OCI-LY1 (cell line): ENCODE results near the gene ATF6.

ENCODE experiments used
- H2AFZ ChIP-seq: fragments of 200-600 bp; sonication (generic), shearing (Covaris generic); 2 replicates; pipeline ENCODE4 v1.6.0; 2014; ENCODE audit warnings: antibody characterized with exemption, mild to moderate bottlenecking, low read length
- H3F3A ChIP-seq: fragments of 200-600 bp; sonication (generic), shearing (Covaris generic); 2 replicates; pipeline ENCODE4 v1.6.0; 2014; ENCODE audit warnings: mild to moderate bottlenecking, antibody characterized with exemption, low read length, moderate library complexity; ENCODE audit not compliant: insufficient read depth
- H3K27ac ChIP-seq: fragments of 200-600 bp; sonication (generic); 2 replicates; pipeline ENCODE4 v1.5.1; 2014; ENCODE audit warnings: low read length, mixed run types, mild to moderate bottlenecking, low read depth; ENCODE audit not compliant: poor library complexity, severe bottlenecking
- H3K27me3 ChIP-seq: fragments of 200-600 bp; sonication (generic); 2 replicates; pipeline ENCODE4 v1.6.0; 2014; ENCODE audit warnings: antibody characterized with exemption, mild to moderate bottlenecking, low read length, moderate library complexity; ENCODE audit not compliant: insufficient read depth
- H3K36me3 ChIP-seq: fragments of 200-600 bp; sonication (generic); 2 replicates; pipeline ENCODE4 v1.6.1; 2014; ENCODE audit warnings: mild to moderate bottlenecking, antibody characterized with exemption, low read length, moderate library complexity, mixed read lengths; ENCODE audit not compliant: insufficient read depth
- H3K4me1 ChIP-seq: fragments of 200-600 bp; sonication (generic); 2 replicates; pipeline ENCODE4 v1.5.1; 2014; ENCODE audit warnings: mild to moderate bottlenecking, low read length, moderate library complexity; ENCODE audit not compliant: insufficient read depth, severe bottlenecking
- H3K4me2 ChIP-seq: fragments of 200-600 bp; sonication (generic), shearing (Covaris generic); 2 replicates; pipeline ENCODE4 v1.6.1; 2014; ENCODE audit warnings: low read length
- H3K4me3 ChIP-seq: fragments of 200-600 bp; sonication (generic); 2 replicates; pipeline ENCODE4 v1.5.1; 2014; ENCODE audit warnings: low read length, low read depth, mild to moderate bottlenecking, mixed read lengths; ENCODE audit not compliant: poor library complexity, severe bottlenecking
- H3K79me2 ChIP-seq: fragments of 200-600 bp; shearing (Covaris generic); 2 replicates; pipeline ENCODE4 v1.6.1; 2016; ENCODE audit warnings: mixed run types, low read length, mixed read lengths; ENCODE audit not compliant: insufficient read depth
- H3K9ac ChIP-seq: fragments of 200-600 bp; sonication (generic), shearing (Covaris generic); 2 replicates; pipeline ENCODE4 v1.6.1; 2014; ENCODE audit warnings: mild to moderate bottlenecking, low read length, mixed read lengths
- H3K9me2 ChIP-seq: fragments of 200-600 bp; sonication (generic), shearing (Covaris generic); 2 replicates; pipeline ENCODE4 v1.6.1; 2014; ENCODE audit warnings: low read depth, mild to moderate bottlenecking, low read length, mixed read lengths
- H3K9me3 ChIP-seq: fragments of 200-600 bp; shearing (Covaris generic); 2 replicates; pipeline ENCODE4 v1.6.1; 2014; ENCODE audit warnings: low read length, mixed read lengths
- H4K20me1 ChIP-seq: fragments of 200-600 bp; sonication (generic), shearing (Covaris generic); 2 replicates; pipeline ENCODE4 v1.6.0; 2016; ENCODE audit warnings: mild to moderate bottlenecking, low read length; ENCODE audit not compliant: insufficient read depth
- EZH2 ChIP-seq: fragments of 200-600 bp; sonication (generic), shearing (Covaris generic); IDR thresholded peaks from 2 replicates; pipeline ENCODE4 v1.8.0; 2017; ENCODE audit warnings: borderline replicate concordance, mixed run types, mild to moderate bottlenecking, antibody characterized with exemption, low read length, moderate library complexity, mixed read lengths
- TF ChIP-seq, protein P1 (sequence below): fragments of 200-600 bp; sonication (generic), shearing (Covaris generic); IDR thresholded peaks from 2 replicates; pipeline ENCODE4 v1.5.1; 2017; ENCODE audit warnings: mild to moderate bottlenecking, antibody characterized with exemption, low read length, moderate library complexity, mixed read lengths

Gene ATF6

DNA sequence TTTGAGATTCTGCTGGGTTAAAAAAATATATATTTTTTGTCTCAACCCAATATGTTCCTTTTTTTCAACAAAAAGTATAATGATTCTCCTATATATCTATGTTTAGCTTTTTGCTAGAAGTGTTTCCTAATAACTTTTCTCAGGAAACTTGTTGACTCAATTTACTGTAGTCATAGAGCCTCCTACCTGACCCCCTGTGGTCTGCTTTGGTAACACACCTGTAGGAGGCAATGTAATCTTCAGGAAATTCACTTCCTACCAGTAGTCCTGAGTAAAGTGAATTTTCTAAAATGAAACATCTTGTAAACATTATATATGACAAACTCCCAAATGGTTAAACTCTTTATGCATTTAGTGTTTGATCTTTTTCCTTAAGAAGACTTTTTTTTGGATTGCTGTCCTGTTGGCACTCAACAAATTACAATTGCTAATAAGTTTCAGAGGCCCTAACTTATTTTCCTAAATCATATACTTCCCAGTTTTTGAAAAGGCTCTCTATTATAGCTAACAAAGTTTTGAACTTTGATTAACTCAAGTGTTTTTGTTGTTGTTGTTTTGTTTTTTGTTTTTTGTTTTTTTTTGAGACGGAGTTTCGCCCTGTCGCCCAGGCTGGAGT lies 139.3 kb downstream of the ATF6 start:
- no peaks in the 10 kb centered on the region for H3K27me3 ChIP-seq
- H3K79me2 ChIP-seq: no peaks in the 10 kb centered on the region
- no peak overlapping the region for H3K9ac ChIP-seq
- no peak overlapping the region for H3K4me3 ChIP-seq
- TF ChIP-seq EZH2: no peak
- TF ChIP-seq, protein P1, sequence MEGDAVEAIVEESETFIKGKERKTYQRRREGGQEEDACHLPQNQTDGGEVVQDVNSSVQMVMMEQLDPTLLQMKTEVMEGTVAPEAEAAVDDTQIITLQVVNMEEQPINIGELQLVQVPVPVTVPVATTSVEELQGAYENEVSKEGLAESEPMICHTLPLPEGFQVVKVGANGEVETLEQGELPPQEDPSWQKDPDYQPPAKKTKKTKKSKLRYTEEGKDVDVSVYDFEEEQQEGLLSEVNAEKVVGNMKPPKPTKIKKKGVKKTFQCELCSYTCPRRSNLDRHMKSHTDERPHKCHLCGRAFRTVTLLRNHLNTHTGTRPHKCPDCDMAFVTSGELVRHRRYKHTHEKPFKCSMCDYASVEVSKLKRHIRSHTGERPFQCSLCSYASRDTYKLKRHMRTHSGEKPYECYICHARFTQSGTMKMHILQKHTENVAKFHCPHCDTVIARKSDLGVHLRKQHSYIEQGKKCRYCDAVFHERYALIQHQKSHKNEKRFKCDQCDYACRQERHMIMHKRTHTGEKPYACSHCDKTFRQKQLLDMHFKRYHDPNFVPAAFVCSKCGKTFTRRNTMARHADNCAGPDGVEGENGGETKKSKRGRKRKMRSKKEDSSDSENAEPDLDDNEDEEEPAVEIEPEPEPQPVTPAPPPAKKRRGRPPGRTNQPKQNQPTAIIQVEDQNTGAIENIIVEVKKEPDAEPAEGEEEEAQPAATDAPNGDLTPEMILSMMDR: peak; percentile 71
- no peaks in the 10 kb centered on the region for H3F3A ChIP-seq
- no peaks in the 10 kb centered on the region for H3K9me2 ChIP-seq
- no peaks in the 10 kb centered on the region for H4K20me1 ChIP-seq
- H2AFZ ChIP-seq: no peak overlapping the region
- no peak overlapping the region for H3K4me2 ChIP-seq
- no peaks in the 10 kb centered on the region for H3K4me1 ChIP-seq
- no peaks in the 10 kb centered on the region for H3K9me3 ChIP-seq
- H3K36me3 ChIP-seq: no peaks in the 10 kb centered on the region
- H3K27ac ChIP-seq: no peak overlapping the region

DNA sequence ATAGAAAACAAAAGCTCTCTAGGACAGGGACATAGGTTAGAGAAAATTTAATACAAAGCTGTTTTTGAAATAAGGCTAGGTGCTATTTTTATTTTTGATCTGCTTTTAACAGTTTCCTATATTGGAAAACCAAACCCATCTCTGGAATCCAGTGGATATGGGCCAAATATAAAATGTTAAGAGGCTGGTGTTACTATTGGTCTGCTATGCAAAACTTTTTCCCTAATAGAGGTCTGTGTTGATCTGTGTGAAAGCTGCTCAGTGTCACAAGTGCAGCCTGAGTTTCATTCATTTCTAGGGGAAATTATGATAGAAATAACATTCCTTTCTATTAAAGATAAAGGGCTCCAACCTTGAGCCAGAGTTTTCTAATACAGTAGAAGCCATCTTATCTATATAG lies 141.1 kb downstream of the ATF6 start:
- Histone ChIP-seq H3K4me3 (no peak overlapping the region), H3K9me2 (no peaks in the 10 kb centered on the region), H3K27ac (no peak overlapping the region), H3K27me3 (no peaks in the 10 kb centered on the region), H3K36me3 (no peaks in the 10 kb centered on the region), H3K9me3 (no peaks in the 10 kb centered on the region), H3K4me1 (no peaks in the 10 kb centered on the region), H3K9ac (no peak overlapping the region), H4K20me1 (no peaks in the 10 kb centered on the region), H3F3A (no peaks in the 10 kb centered on the region), H3K79me2 (no peaks in the 10 kb centered on the region), H3K4me2 (no peak overlapping the region), H2AFZ (no peak overlapping the region)
- TF ChIP-seq EZH2: no peak
- TF ChIP-seq, protein P1: no peak

DNA sequence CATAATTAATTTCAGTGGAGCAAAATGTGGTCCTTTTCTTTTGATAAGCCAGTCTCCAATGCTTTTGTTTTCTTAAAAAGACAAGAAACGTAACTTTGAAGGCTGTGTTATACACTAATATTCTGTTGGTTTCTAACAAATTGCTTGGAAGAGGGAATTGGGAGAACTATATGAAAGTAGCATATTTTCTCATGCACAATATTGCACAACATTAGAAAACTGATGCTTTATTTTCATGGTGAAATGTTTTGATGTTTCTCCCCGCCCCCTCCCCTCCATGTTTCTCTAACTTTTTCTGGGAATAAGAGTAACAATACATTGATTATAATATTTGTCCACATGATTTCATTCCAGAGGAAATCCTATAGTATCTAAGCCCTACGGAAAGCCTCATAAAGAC lies 142.1 kb downstream of the ATF6 start:
- Histone ChIP-seq H3K9ac (no peak overlapping the region), H4K20me1 (no peaks in the 10 kb centered on the region), H2AFZ (no peak overlapping the region), H3K4me1 (no peaks in the 10 kb centered on the region), H3F3A (no peaks in the 10 kb centered on the region), H3K27ac (no peak overlapping the region), H3K9me3 (no peaks in the 10 kb centered on the region), H3K4me2 (no peak overlapping the region), H3K4me3 (no peak overlapping the region), H3K36me3 (no peaks in the 10 kb centered on the region), H3K9me2 (no peaks in the 10 kb centered on the region), H3K79me2 (no peaks in the 10 kb centered on the region), H3K27me3 (no peaks in the 10 kb centered on the region)
- TF ChIP-seq, protein P1: no peak
- no peak for TF ChIP-seq EZH2
